GM18909 (cell line): ENCODE data around the gene RELT.
A peak's percentile ranks its signal among the peaks of the same experiment; 100 is the strongest.

ENCODE experiments used
- ATAC-seq: cut with Tn5 transposase; IDR thresholded peaks from one replicate; pipeline ENCODE4 v1.9.1; 2021; ENCODE audit warnings: mild to moderate bottlenecking; ENCODE audit not compliant: unreplicated experiment, poor library complexity

The RELT gene

GRCh38 chr11:73376160-73376802 lies at the start of gene RELT:
RELT (plus strand) TSS chr11:73376399; CDS start chr11:73389137, 12,738 bp downstream.
- ATAC-seq: peak; percentile 75

- ATAC-seq: no peak
These were observed 49.0 kb upstream of the RELT start for GRCh38 chr11:73326929-73327811.

GRCh38 chr11:73327812-73328364 lies 48.3 kb upstream of the RELT start:
- ATAC-seq: no peak

- ATAC-seq: no peak
These were observed 45.6 kb upstream of the RELT start for GRCh38 chr11:73330569-73331093.

- ATAC-seq: no peak
These were observed 44.9 kb upstream of the RELT start for GRCh38 chr11:73331138-73331916.

- ATAC-seq: no peak
These were observed 43.0 kb upstream of the RELT start for GRCh38 chr11:73333173-73333572.

- ATAC-seq: no peak
These were observed 42.4 kb upstream of the RELT start for GRCh38 chr11:73333640-73334383.

GRCh38 chr11:73334384-73335203 lies 41.6 kb upstream of the RELT start:
- ATAC-seq: no peak

GRCh38 chr11:73335204-73335923 lies 40.8 kb upstream of the RELT start:
- ATAC-seq: no peak

- ATAC-seq: no peak
These were observed 38.4 kb upstream of the RELT start for GRCh38 chr11:73337846-73338245.

- no peak for ATAC-seq
These were observed 37.9 kb upstream of the RELT start for GRCh38 chr11:73338279-73338678.

- no peak for ATAC-seq
These were observed 36.0 kb upstream of the RELT start for GRCh38 chr11:73340164-73340563.

- no peak for ATAC-seq
These were observed 33.6 kb upstream of the RELT start for GRCh38 chr11:73342633-73343032.

- no peak for ATAC-seq
These were observed 32.9 kb upstream of the RELT start for GRCh38 chr11:73343076-73343873.

- ATAC-seq: no peak
These were observed 32.0 kb upstream of the RELT start for GRCh38 chr11:73344191-73344607.

GRCh38 chr11:73345481-73346160 lies 30.6 kb upstream of the RELT start:
- no peak for ATAC-seq
